HG02884 (cell line): Measurements from ENCODE around the gene PRICKLE2.

Experiments
- ATAC-seq: cut with Tn5 transposase; IDR thresholded peaks from one replicate; pipeline ENCODE4 v1.9.1; 2021; ENCODE audit warnings: mild to moderate bottlenecking, moderate library complexity; ENCODE audit not compliant: unreplicated experiment

PRICKLE2 gene, protein sequence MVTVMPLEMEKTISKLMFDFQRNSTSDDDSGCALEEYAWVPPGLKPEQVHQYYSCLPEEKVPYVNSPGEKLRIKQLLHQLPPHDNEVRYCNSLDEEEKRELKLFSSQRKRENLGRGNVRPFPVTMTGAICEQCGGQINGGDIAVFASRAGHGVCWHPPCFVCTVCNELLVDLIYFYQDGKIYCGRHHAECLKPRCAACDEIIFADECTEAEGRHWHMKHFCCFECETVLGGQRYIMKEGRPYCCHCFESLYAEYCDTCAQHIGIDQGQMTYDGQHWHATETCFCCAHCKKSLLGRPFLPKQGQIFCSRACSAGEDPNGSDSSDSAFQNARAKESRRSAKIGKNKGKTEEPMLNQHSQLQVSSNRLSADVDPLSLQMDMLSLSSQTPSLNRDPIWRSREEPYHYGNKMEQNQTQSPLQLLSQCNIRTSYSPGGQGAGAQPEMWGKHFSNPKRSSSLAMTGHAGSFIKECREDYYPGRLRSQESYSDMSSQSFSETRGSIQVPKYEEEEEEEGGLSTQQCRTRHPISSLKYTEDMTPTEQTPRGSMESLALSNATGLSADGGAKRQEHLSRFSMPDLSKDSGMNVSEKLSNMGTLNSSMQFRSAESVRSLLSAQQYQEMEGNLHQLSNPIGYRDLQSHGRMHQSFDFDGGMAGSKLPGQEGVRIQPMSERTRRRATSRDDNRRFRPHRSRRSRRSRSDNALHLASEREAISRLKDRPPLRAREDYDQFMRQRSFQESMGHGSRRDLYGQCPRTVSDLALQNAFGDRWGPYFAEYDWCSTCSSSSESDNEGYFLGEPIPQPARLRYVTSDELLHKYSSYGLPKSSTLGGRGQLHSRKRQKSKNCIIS

GRCh38 chr3:64224826-64225610 is at the start of gene PRICKLE2:
Gene PRICKLE2 (minus strand): TSS chr3:64225466. CDS start chr3:64198927, 26,539 bp downstream.
- peak; percentile 98 for ATAC-seq

DNA sequence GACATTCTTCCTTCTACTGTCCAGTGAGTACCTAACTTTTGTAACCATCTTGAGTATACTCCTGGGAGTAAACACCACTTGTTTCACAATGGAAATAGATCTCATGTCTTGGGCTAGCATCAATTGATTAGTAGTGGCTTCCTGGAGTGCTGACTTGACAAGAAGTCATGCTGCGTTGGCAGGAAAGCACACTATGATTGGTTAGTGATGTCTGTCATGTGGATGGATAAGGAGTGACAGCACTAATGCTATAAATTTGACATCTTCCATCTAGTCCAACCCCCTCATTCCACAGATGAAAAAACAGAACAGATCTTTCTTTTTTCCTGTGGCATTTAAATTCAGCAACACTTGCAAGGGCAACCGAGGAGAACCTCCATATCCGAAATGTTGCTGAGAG is 47.6 kb upstream of the PRICKLE2 start:
- no peak for ATAC-seq

DNA sequence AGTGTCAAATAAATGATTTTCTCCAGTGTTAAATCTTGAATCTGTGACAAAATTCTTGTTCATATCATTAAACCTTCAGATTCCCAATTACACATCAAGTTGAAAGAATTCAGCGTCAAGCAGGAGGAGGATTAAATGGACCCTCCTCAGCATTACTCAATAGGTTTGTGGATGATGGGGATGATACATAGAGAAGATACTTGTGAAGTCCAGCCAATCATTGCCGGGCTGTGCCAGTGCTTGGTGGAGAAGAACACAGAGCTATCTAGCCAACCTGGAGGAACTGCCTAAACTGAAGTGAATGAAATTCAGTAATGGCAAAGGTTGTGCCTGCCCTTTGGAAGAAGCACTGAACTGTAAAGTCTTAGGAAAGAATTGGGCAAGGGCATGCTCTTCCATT is 47.0 kb upstream of the PRICKLE2 start:
- no peak for ATAC-seq

GRCh38 chr3:64271631-64272030 is 46.4 kb upstream of the PRICKLE2 start:
- ATAC-seq: no peak

GRCh38 chr3:64270866-64271260 is 45.6 kb upstream of the PRICKLE2 start:
- ATAC-seq: no peak

GRCh38 chr3:64270142-64270865 is 45.0 kb upstream of the PRICKLE2 start:
- ATAC-seq: no peak

GRCh38 chr3:64268926-64269325 is 43.7 kb upstream of the PRICKLE2 start:
- no peak for ATAC-seq

- ATAC-seq: no peak
Observed at GRCh38 chr3:64267721-64268604, 42.7 kb upstream of the PRICKLE2 start.

DNA sequence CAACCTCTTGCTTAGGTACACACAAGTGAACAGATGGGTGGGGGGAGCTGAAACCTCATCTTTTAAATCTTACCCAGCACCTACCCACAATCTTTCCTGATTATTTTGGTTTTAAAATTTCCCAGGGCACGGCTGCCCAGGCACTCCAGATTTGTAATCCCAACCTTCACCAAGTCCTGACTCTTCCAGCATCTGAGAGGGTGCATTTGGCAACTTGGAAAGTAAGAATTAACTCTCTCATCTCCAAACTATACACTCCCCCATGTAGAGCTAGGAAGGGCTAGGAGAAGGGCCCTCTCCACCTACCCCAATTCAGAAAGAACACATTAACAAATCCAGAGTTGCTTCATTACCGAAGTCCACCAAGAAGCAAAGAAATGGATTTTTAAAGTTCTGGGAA is 41.7 kb upstream of the PRICKLE2 start:
- no peak for ATAC-seq

GRCh38 chr3:64266065-64266931 is 41.0 kb upstream of the PRICKLE2 start:
- ATAC-seq: no peak

GRCh38 chr3:64265646-64266045 is 40.4 kb upstream of the PRICKLE2 start:
- no peak for ATAC-seq

DNA sequence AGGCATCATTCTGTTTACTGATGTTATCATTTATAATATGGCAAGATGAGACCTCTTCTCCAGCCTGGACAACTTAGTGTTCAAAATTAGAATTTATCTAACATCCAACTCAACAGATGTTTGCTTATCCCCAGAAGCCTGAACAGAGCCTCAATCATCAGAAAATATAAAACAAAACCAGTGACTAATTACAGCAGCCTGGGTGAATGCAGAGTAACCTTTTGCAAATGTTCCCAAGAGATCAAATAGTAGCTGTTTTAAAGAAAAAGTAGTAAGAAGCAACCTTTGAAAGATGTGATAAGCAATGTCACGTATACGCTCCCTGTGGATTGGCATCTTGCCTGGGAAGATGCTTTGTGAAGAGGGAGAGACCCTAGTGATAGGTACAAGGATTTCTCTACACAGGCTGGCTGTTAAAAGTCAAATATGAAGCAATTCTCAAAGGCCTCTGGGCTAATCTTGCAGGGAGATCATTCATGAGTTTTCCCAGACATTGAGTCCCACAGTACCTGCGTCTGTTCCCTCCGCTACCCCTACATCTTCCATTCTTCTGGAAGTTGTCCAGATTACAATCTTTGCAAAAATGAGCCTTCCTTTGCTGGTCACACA is 39.3 kb upstream of the PRICKLE2 start:
- ATAC-seq: no peak

- ATAC-seq: no peak
Observed at GRCh38 chr3:64262574-64263114, 37.4 kb upstream of the PRICKLE2 start.

DNA sequence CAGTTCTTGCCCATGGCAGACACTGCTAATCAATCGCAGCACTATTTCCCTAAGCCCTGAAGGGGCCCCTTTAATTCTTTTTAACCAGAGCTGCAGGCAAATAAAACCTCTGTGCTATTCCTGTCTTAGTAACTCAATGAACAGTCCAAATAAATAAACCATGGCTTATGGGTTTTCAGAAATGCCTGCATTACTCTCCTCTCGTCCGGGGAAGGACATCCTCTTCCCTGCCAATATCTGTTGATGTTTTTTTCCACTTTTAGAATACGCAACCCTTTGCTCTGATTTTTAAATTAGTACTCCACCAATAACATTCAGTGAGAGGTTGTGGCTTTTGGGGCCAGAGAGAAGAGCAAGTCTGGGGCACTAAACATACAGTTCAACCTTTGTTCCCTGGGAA is 35.2 kb upstream of the PRICKLE2 start:
- ATAC-seq: no peak

DNA sequence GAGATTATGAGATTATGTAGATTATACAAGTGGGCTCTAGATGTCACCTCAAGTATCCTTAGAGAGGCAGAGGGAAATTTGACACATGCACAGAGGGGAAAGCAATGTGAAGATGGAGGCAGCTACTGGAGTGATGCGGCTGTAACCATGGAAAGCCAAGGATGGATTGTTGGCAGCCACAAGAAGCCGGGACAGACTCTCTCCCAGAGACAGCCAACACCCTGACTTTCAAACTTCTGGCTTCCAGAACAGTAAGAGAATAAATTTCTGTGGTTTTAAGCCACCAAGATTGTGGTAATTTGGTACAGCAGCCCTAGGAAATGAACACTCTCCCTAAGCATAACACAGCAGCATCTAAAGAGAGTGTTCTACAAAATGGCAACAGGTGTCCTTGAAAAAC is 34.4 kb upstream of the PRICKLE2 start:
- no peak for ATAC-seq

GRCh38 chr3:64257100-64257755 is 32.0 kb upstream of the PRICKLE2 start:
- ATAC-seq: no peak

- no peak for ATAC-seq
Observed at GRCh38 chr3:64255741-64256340, 30.6 kb upstream of the PRICKLE2 start.
